Activated naive CD4-positive, alpha-beta T cell treated with anti-CD3 and anti-CD28 coated beads, Interleukin-2, amount 50 U/mL, for 72 hours (primary cell): ENCODE data around the gene CNKSR1. TPM values are rescaled to one million over a fixed set of nuclear protein-coding genes. Genes with fewer than 3 reads are reported as not detected.
A peak's percentile ranks its signal among the peaks of the same experiment; 100 is the strongest.

Experiments
- ATAC-seq, 2 donors: fragments of 150-1000 bp; cut with Tn5 transposase; 2 replicates each; pipeline ENCODE4 v1.10.0; 2021; ENCODE audit warnings: mild to moderate bottlenecking in 2 of 2, moderate library complexity in 2 of 2
- DNase-seq, 2 donors: peaks; one replicate each; pipeline ENCODE4 v3.0.0; 2021 to 2022; ENCODE audit warnings: low spot score in 2 of 2
- H3K27ac Mint-ChIP-seq, 2 donors: one replicate each; pipeline ENCODE4 v1.8.0; 2022; ENCODE audit warnings: mild to moderate bottlenecking in 2 of 2, mixed read lengths in 2 of 2
- H3K36me3 Mint-ChIP-seq, 2 donors: one replicate each; pipeline ENCODE4 v1.8.0; 2022; ENCODE audit warnings: mixed read lengths in 2 of 2
- H3K9me3 Mint-ChIP-seq, 2 donors: one replicate each; pipeline ENCODE4 v1.8.0; 2022; ENCODE audit warnings: mixed read lengths in 2 of 2
- total RNA-seq, 2 donors: library from RNA; stranded (reverse); gene quantifications; one replicate each; pipeline ENCODE4 v1.2.3, GENCODE V29; 2022

The CNKSR1 gene
- total RNA-seq, 2 donors from 2014 or later = 2.0 to 3.5 TPM

- ATAC-seq = no peak
- Mint-ChIP-seq H3K36me3 (no peaks in the 10 kb centered on the region), H3K27ac (no peak overlapping the region), H3K9me3 (no peaks in the 10 kb centered on the region)
- DNase-seq = no peak
These were observed 18.9 kb upstream of the CNKSR1 start for GRCh38 chr1:26158271-26158907.

- Mint-ChIP-seq H3K36me3 (no peaks in the 10 kb centered on the region), H3K27ac (no peak within 1 kb of the TSS), H3K9me3 (no peaks in the 10 kb centered on the region)
- DNase-seq (no peak), ATAC-seq (no peak)
These were observed 18.2 kb upstream of the CNKSR1 start, which contains the start of gene FAM110D for GRCh38 chr1:26158908-26159742. TSS of gene FAM110D (plus strand) at chr1:26159079. CDS start at chr1:26161292, 2,213 bp downstream.

GRCh38 chr1:26159743-26160039, 17.6 kb upstream of the CNKSR1 start:
- ATAC-seq = no peak
- no peak overlapping the region for H3K27ac Mint-ChIP-seq
- H3K9me3 Mint-ChIP-seq = no peaks in the 10 kb centered on the region
- H3K36me3 Mint-ChIP-seq = no peaks in the 10 kb centered on the region
- DNase-seq = no peak

- ATAC-seq = no peak
- no peak overlapping the region for H3K27ac Mint-ChIP-seq
- H3K9me3 Mint-ChIP-seq = no peaks in the 10 kb centered on the region
- no peaks in the 10 kb centered on the region for H3K36me3 Mint-ChIP-seq
- DNase-seq = no peak
These were observed 16.5 kb upstream of the CNKSR1 start for GRCh38 chr1:26160527-26161414.

GRCh38 chr1:26161415-26162219, 15.7 kb upstream of the CNKSR1 start:
- peak in 1 of 2 donors; percentile 54 for DNase-seq
- ATAC-seq = peak; percentile 41 to 67
- Mint-ChIP-seq H3K27ac (no peak overlapping the region), H3K9me3 (no peaks in the 10 kb centered on the region), H3K36me3 (no peaks in the 10 kb centered on the region)

GRCh38 chr1:26162220-26162709, 15.0 kb upstream of the CNKSR1 start:
- H3K27ac Mint-ChIP-seq = no peak overlapping the region
- no peaks in the 10 kb centered on the region for H3K36me3 Mint-ChIP-seq
- no peak for ATAC-seq
- no peak for DNase-seq
- no peaks in the 10 kb centered on the region for H3K9me3 Mint-ChIP-seq

- DNase-seq (no peak), ATAC-seq (no peak)
- Mint-ChIP-seq H3K27ac (no peak overlapping the region), H3K9me3 (no peaks in the 10 kb centered on the region), H3K36me3 (no peaks in the 10 kb centered on the region)
These were observed 13.6 kb upstream of the CNKSR1 start for GRCh38 chr1:26163684-26164035.

GRCh38 chr1:26164036-26164860, 13.0 kb upstream of the CNKSR1 start:
- ATAC-seq = peak; percentile 69 to 80

GRCh38 chr1:26164861-26165842, 12.1 kb upstream of the CNKSR1 start:
- no peaks in the 10 kb centered on the region for H3K9me3 Mint-ChIP-seq
- no peak overlapping the region for H3K27ac Mint-ChIP-seq
- DNase-seq = no peak
- no peaks in the 10 kb centered on the region for H3K36me3 Mint-ChIP-seq
- no peak for ATAC-seq

More at GRCh38 chr1:26164036-26164860, 13.0 kb upstream of the CNKSR1 start:
- peak in 1 of 2 donors; percentile 74 for DNase-seq
- Mint-ChIP-seq H3K9me3 (no peaks in the 10 kb centered on the region), H3K27ac (no peak overlapping the region), H3K36me3 (no peaks in the 10 kb centered on the region)

- H3K36me3 Mint-ChIP-seq = peaks cover 0 to 6% of the 10 kb centered on the region in 2 donors
- no peaks in the 10 kb centered on the region for H3K9me3 Mint-ChIP-seq
- ATAC-seq = no peak
These were observed 10.5 kb upstream of the CNKSR1 start for GRCh38 chr1:26166719-26167281.

GRCh38 chr1:26168410-26169197, 8.7 kb upstream of the CNKSR1 start, which contains the start of gene C1orf232:
TSS of gene C1orf232 (minus strand) at chr1:26168963. CDS start at chr1:26168499, 464 bp downstream.
- Mint-ChIP-seq H3K27ac (peak within 1 kb of the TSS; percentile 88 to 91), H3K36me3 (peaks cover 0 to 6% of the 10 kb centered on the region in 2 donors), H3K9me3 (no peaks in the 10 kb centered on the region)
- no peak for DNase-seq
- ATAC-seq = no peak

More at GRCh38 chr1:26166719-26167281, 10.5 kb upstream of the CNKSR1 start:
- DNase-seq = no peak
- no peak overlapping the region for H3K27ac Mint-ChIP-seq

- peaks cover 0 to 6% of the 10 kb centered on the region in 2 donors for H3K36me3 Mint-ChIP-seq
- no peak for ATAC-seq
- no peaks in the 10 kb centered on the region for H3K9me3 Mint-ChIP-seq
- DNase-seq = no peak
- peak overlapping the region; percentile 55 to 91 for H3K27ac Mint-ChIP-seq
These were observed 8.1 kb upstream of the CNKSR1 start for GRCh38 chr1:26169198-26169554.

- ATAC-seq (peak; percentile 96 to 97), DNase-seq (peak; percentile 91 to 93)
- Mint-ChIP-seq H3K27ac (peak within 1 kb of the TSS; percentile 88 to 91), H3K36me3 (peaks cover 0 to 6% of the 10 kb centered on the region in 2 donors), H3K9me3 (no peaks in the 10 kb centered on the region)
These were observed 7.4 kb upstream of the CNKSR1 start, which contains the start of gene ZNF593 for GRCh38 chr1:26169669-26170471. TSS of gene ZNF593 (plus strand) at chr1:26169908. CDS start at chr1:26169984, 76 bp downstream.
